Putamen (tissue), 1 donor: ENCODE data around the gene GTPBP2.
A peak's percentile ranks its signal among the peaks of the same experiment; 100 is the strongest.

Source experiments
- DNase-seq: peaks from one replicate; pipeline ENCODE4 v3.0.0-alpha.2; 2016; ENCODE audit warnings: low spot score

Gene GTPBP2

GRCh38 chr6:43575772-43576551, 53.1 kb downstream of the GTPBP2 start, which contains the start of the genes POLH and XPO5:
POLH (plus strand) TSS chr6:43576185; CDS start chr6:43582320, 6,135 bp downstream.
XPO5 (minus strand) TSS chr6:43576038; CDS start chr6:43575864, 174 bp downstream.
- peak; percentile 90 for DNase-seq

- DNase-seq, result peak; percentile 4
Observed at GRCh38 chr6:43575105-43575771, 53.8 kb downstream of the GTPBP2 start.

GRCh38 chr6:43572015-43572414, 57.0 kb downstream of the GTPBP2 start:
- no peak for DNase-seq

GRCh38 chr6:43570876-43571441, 58.1 kb downstream of the GTPBP2 start:
- DNase-seq, result no peak
